ENCODE data around the gene IAH1.

The IAH1 gene, protein sequence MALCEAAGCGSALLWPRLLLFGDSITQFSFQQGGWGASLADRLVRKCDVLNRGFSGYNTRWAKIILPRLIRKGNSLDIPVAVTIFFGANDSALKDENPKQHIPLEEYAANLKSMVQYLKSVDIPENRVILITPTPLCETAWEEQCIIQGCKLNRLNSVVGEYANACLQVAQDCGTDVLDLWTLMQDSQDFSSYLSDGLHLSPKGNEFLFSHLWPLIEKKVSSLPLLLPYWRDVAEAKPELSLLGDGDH

GRCh38 chr2:9474361-9475057 lies at the start of gene IAH1:
TSS of gene IAH1 (plus strand) at chr2:9474551. CDS start at chr2:9474567, 16 bp downstream.
- DNase-seq (ENCODE audit: low read depth), result peak; percentile 53

DNA sequence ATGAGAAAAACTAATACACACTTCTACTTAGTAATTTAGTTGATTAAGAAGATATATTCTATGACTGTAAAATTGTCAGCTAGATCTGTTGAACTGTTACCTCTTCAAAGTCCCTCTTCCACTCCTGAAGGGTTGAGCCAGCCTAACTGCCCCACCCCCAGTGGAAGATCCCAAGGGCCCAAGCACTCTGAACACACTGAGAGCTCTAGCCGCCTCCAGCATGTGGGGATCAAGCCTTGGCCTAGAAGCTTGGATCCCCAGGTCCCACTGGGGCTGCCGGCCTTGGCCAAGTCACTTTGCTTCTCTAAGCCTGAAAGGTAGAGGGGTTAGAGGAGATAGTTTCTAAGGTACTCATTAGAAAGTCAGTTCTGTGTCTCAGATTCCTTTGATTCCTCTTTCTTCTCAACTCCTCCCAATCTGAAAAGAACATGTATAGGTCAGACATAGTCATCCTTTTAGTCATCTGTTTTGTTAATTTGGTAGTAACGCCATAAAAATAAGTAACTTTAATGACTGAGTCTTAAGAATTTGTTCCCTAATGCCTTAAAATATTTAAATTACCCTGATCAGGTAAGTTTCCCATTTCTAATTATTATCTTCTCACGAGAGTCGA lies 45.3 kb upstream of the IAH1 start:
- peak; percentile 55 for DNase-seq (ENCODE audit: low read depth)

DNA sequence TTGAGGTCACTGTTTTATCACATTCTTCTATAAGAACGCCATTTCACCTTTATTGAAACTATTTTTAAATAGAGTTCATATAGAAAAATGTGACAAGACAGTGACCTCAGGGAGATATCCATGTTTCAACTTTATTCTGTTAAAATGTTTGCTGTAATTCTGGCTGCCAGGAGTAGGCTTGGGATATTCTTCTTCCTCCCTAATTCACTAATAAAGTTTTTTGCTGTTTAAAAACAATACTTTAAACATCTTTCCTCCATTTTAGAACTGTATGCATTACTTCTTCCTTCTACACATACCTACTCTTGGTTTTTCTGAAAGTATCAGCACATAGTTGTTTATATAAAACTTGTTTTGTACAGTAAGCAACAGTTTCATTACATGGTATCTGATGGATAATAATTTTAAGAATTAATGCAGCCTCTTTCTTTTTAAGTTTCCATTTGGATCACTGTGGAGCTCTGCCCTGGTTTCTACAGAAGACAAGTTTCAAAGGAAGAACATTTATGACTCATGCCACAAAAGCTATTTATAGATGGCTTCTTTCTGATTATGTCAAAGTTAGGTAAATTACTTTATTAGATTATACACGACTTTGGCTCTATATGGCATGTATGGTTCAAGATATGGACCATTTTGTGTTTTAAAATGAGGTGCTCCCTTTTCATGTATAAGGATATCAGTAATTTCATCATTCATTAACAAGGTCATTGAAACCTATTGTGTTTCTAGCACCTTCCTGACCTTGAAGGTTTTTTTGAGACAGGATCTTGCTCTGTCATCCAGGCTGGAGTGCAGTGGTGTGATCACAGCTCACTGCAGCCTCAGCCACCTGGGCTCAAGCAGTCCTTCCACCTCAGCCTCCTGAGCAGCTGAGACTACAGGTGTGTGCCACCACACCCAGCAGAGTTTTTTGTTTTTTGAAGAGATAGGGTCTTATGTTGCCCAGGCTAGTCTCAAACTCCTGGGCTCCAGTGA lies 43.7 kb upstream of the IAH1 start:
- DNase-seq (ENCODE audit: low read depth), result peak; percentile 32

GRCh38 chr2:9434489-9434888 lies 39.9 kb upstream of the IAH1 start:
- no peak for DNase-seq (ENCODE audit: low read depth)

- peak; percentile 29 for DNase-seq (ENCODE audit: low read depth)
Observed at GRCh38 chr2:9439536-9439935, 34.8 kb upstream of the IAH1 start.

DNA sequence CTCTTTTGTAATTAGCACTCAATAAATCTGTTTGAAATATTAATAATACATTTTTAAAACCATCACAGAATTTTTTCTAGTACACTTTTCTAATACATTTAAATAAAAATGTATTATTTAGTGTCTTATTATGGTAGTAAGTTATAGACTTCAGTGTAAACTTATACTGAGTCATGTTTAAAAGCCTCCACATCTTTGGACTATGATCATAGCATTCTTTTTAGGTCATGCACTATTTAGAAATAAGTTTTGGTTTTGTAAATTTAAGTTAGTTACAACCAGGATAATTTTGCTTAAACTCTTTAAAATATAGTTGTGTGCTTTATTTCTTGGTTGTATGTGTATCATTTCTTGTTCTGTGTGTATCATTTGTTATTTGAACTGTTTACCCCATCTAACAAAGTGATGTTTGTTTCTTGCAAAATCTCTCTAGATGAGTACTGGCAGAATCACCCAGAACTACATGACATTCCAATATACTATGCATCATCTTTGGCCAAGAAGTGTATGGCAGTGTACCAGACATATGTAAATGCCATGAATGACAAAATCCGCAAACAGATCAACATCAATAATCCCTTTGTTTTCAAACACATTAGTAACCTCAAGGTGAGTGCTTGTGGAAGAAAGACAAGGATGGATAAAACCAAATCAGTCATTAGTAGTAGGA lies 34.2 kb upstream of the IAH1 start:
- DNase-seq (ENCODE audit: low read depth), result peak; percentile 73

DNA sequence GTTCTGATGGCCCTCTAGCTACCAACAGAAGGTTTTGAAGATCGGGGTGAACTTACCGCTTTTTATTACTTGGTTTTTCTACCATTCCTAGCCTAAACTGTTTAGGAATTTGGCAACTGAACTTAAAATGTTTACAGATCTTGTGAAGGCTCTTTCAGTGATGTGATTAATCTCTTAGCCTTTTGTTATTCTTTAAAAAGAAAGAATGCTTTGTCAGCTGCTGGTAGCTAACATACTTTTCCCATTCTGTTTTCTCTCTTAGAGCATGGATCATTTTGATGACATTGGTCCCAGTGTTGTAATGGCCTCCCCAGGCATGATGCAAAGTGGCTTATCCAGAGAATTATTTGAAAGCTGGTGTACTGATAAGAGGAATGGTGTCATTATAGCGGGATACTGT lies 32.8 kb upstream of the IAH1 start:
- no peak for DNase-seq (ENCODE audit: low read depth)

DNA sequence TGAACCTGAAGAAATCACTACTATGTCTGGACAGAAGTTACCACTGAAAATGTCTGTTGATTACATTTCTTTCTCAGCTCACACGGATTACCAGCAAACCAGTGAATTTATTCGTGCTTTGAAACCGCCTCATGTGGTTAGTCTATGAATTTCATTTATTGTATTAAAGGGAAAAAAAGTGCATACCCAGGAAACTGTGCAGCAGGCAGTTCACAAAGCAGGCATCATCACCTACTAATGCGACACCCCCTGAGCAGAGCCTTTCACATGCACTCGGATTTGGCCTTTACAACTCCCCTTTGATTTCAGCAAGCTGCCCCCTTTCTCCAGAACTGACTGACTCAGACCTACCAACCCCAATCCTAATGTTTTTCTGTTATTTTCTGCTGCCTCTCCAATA lies 30.8 kb upstream of the IAH1 start:
- no peak for DNase-seq (ENCODE audit: low read depth)

DNA sequence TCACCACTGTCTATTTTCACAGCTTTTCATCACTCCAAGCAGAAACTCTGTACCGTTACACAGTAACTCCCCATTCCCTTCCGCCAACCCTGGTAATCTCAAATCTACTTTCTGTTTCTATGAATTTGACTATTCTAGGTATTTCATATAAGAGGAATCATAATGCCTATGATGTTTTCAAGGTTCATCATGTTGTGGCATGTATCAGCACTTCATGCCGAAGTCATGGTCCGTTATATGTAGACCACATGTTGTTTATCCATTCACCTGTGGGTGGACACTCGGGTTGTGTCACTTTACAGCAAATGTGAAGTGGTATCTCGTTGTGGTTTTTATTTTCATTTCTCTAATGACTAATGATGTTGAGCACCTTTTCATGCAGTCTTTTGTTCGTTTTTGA lies 29.3 kb upstream of the IAH1 start:
- DNase-seq (ENCODE audit: low read depth), result no peak

GRCh38 chr2:9451231-9451630 lies 23.1 kb upstream of the IAH1 start:
- DNase-seq (ENCODE audit: low read depth), result no peak

GRCh38 chr2:9460441-9461017 lies 13.8 kb upstream of the IAH1 start:
- no peak for DNase-seq (ENCODE audit: low read depth)

DNA sequence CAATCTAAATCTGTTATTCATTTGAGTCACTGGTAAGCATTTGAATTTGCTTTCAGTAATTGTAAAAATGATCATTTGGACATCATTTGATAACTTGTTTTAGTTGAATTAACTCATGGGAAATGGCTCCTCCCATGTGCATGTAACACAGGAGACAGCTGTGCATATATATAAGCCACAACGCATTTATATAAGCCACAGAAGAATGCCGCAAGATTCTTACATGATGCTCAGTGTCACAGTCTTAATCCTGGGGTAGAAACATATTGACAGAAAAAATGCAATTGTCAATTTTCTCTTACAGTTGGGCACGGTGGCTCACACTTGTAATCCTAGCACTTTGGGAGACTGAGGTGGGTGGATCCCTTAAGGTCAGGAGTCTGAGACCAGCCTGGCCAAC lies 13.3 kb upstream of the IAH1 start:
- DNase-seq (ENCODE audit: low read depth), result no peak

DNA sequence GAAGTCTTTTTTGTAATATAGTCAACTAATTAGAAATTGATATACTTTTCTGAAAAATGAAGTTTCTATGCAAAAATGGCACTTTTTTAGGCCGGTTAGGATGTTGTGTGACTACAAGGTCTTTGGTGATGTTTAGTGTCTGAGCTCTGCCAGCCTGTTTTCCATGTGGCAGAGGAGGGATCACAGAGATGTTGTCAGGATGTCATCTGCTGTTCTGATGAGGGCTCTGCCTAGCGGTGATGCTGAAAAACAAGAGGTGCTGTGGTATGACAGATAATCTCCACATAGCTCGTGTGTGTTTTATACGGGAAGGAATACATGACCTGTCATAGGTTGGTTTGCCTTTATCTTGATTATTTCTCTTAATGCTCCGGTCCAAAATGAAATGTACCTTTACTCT lies 12.0 kb upstream of the IAH1 start:
- no peak for DNase-seq (ENCODE audit: low read depth)

DNA sequence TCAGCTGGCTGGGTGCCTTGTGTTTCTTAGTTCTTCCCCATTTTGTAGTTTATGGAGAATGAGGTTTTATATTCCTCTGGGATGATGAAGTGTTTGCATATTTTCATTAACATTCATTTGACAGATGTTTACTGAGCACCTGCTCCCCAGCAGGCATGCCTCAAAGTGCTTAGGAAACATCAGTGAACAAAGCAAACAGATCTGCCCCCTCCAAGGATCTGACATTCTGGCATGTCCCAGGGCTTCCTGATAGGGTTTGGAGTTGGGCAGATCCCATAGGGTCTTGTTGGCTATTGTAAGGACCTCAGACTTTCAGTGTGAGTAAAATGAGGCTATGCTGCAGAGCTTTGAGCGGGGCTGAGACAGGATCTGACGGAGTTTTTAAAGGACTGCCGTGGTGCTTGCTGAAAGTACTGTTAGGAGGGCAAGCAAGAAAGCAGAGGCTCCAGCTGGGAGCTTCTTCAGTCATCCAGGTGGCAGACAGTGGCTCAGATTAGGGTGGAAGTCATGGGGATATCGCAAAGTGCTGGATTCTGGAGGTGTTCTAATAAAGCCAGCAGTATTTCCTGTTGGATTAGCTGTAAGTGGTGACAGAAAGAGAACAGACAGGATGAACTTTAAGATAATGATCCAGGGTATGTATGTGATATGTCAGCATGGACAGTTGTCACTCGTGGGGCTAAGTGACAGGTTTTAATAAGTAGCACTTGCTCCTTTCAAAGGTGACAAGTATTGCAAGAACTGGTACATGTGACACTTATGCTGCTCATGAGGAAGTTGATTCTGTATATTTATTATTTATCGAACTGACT lies 11.3 kb upstream of the IAH1 start:
- DNase-seq (ENCODE audit: low read depth), result no peak

DNA sequence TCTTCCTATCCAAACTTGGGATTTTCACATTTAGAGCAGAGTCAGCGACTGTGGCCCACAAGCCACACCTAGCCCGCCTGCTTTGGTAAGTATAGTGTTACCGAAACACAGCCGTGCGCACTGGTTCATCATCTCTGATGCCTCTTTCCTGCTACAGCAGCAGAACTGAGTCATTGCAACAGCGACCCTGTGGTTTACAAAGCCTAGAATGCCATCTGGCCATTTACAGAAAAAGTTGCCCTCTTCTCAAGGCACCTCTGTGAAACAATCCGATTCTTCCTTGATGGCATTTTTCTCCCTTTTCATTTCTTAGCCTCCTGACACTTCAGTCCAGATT lies 10.7 kb upstream of the IAH1 start:
- peak; percentile 54 for DNase-seq (ENCODE audit: low read depth)

- DNase-seq (ENCODE audit: low read depth), result no peak
Observed at GRCh38 chr2:9465170-9465569, 9.2 kb upstream of the IAH1 start.

DNA sequence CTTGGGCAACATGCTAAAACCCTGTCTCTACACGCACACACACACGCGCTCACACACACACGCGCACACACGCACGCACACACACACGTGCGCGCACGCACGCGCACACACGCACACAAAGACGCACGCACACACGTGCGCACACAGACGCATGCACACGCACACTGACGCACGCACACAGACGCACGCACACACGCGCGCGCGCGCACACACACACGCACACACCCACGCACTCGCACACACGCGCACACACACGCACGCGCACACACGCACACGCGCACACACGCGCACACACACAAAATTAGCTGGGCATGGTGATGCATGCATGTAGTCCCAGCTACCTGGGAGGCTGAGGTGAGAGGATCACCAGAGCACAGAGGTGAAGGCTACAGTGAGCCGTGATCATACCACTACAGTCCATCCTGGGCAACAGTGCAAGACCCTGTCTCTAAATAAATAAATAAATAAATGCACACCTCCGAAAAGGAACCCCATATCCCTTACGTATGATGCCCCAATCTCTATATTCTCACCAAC lies 8.1 kb upstream of the IAH1 start:
- no peak for DNase-seq (ENCODE audit: low read depth)

- DNase-seq (ENCODE audit: low read depth), result no peak
Observed at GRCh38 chr2:9467687-9468086, 6.7 kb upstream of the IAH1 start.

DNA sequence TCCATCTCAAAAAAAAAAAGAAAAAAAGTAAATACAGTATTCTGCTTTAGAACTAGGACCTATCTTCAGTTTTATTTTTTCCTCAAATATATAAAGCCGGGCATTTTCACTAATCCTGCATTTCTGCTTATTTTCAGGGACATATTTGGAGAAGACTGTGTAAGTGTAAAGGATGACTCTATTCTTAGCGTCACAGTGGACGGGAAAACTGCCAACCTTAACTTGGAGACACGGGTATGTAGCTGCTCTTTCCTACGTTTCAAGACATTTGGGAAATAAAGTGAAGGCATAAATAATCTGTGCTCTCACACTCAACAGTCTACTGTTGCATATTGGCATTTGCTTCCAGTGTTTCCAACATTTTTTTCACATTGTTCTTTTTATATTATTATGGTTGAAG lies 3.1 kb upstream of the IAH1 start:
- no peak for DNase-seq (ENCODE audit: low read depth)

GRCh38 chr2:9472511-9472910 lies 1.8 kb upstream of the IAH1 start:
- no peak for DNase-seq (ENCODE audit: low read depth)
